ENCODE measurements around the gene CYP26A1. TPM values are rescaled to one million over a fixed set of nuclear protein-coding genes. Genes with fewer than 3 reads are reported as not detected.

CYP26A1 gene
- total and polyA plus RNA-seq, 9 donors, result 0.22 TPM; not detected in 8

GRCh38 chr10:93125966-93126365 lies 52.3 kb downstream of the CYP26A1 start:
- H3K27me3 ChIP-seq, result no peaks in the 10 kb centered on the region
- TF ChIP-seq POLR2A (IDR thresholded peaks at IDR 0.05) (no peak), EP300 (IDR thresholded peaks at IDR 0.05) (no peak), CTCF (IDR thresholded peaks at IDR 0.05) (no peak)
- H3K9me3 ChIP-seq, result no peaks in the 10 kb centered on the region
- no peaks in the 10 kb centered on the region for H3K4me1 ChIP-seq (ENCODE audit: insufficient read depth)
- no peak overlapping the region for H3K4me3 ChIP-seq
- no peak for DNase-seq
- intact Hi-C loops (cut with DNase I), result no loop called here
- WGBS, 3 donors, result 90 to 97% (median 93%) methylated on average over 2 of the region's 2 CpGs
- H3K36me3 ChIP-seq, result no peaks in the 10 kb centered on the region
- H3K27ac ChIP-seq, result no peak overlapping the region

GRCh38 chr10:93126483-93127052 lies 52.9 kb downstream of the CYP26A1 start:
- no peak for TF ChIP-seq POLR2A (IDR thresholded peaks at IDR 0.05)
- no peak for TF ChIP-seq CTCF (IDR thresholded peaks at IDR 0.05)
- no peak for TF ChIP-seq EP300 (IDR thresholded peaks at IDR 0.05)
- WGBS, 3 donors, result 88 to 91% (median 91%) methylated on average over 2 of the region's 2 CpGs
- H3K27ac ChIP-seq, result no peak overlapping the region
- no peaks in the 10 kb centered on the region for H3K36me3 ChIP-seq
- no peaks in the 10 kb centered on the region for H3K4me1 ChIP-seq (ENCODE audit: insufficient read depth)
- intact Hi-C loops (cut with DNase I), result no loop called here
- no peaks in the 10 kb centered on the region for H3K27me3 ChIP-seq
- no peak for DNase-seq
- no peak overlapping the region for H3K4me3 ChIP-seq
- H3K9me3 ChIP-seq, result no peaks in the 10 kb centered on the region

Other genes with a start within 250 kb of the CYP26A1 start
- gene EXOC6, start 225.4 kb upstream of the CYP26A1 start, total RNA-seq, result 10 to 100 TPM in 3 of 7 donors, 1 to 10 TPM in 4; 7.2 to 12.8 (median 9.7) TPM
- gene EXOC6, start 225.4 kb upstream of the CYP26A1 start, polyA plus RNA-seq, result 10 to 100 TPM in 1 of 2 donors, 1 to 10 TPM in 1; 6.2 to 10.7 TPM
- under 1 TPM in 4 of 7 donors, not detected in 3; 0.05 to 0.20 (median 0.08) TPM for gene CYP26C1, start 13.1 kb upstream of the CYP26A1 start, total RNA-seq
- gene CYP26C1, start 13.1 kb upstream of the CYP26A1 start, polyA plus RNA-seq, result under 1 TPM in 1 of 2 donors, not detected in 1; 0.07 TPM

Measured in ovary (tissue), 9 donors.